Liver (tissue), 9 donors: ENCODE measurements around the gene CFAP299. TPM values are rescaled to one million over a fixed set of nuclear protein-coding genes. Genes with fewer than 3 reads are reported as not detected.

Source experiments
- DNase-seq: peaks from one replicate; pipeline ENCODE4 v3.0.0-alpha.2; 2017; ENCODE audit warnings: low spot score
- H3K27ac ChIP-seq, 2 donors: one replicate each; pipeline ENCODE4 v1.7.0; 2013; ENCODE audit warnings: inconsistent platforms in 2 of 2, low read length in 2 of 2, control low read depth in 1 of 2, low read depth in 1 of 2, mild to moderate bottlenecking in 1 of 2
- H3K27me3 ChIP-seq, 4 donors: one replicate each; pipeline versions ENCODE4 v1.6.1 to v1.7.0; 2013; ENCODE audit warnings: low read length in 3 of 4, inconsistent platforms in 1 of 4, mild to moderate bottlenecking in 1 of 4, moderate library complexity in 1 of 4; ENCODE audit not compliant: control insufficient read depth in 4 of 4, insufficient read depth in 4 of 4
- H3K36me3 ChIP-seq, 4 donors: one replicate each; pipeline versions ENCODE4 v1.6.1 to v1.7.0; 2013; ENCODE audit warnings: low read length in 3 of 4, mild to moderate bottlenecking in 3 of 4, low read depth in 1 of 4, moderate library complexity in 1 of 4; ENCODE audit not compliant: control insufficient read depth in 4 of 4, insufficient read depth in 3 of 4
- H3K4me1 ChIP-seq, 4 donors: one replicate each; pipeline versions ENCODE4 v1.6.1 to v1.7.0; 2013; ENCODE audit warnings: low read length in 3 of 4, mild to moderate bottlenecking in 3 of 4, moderate library complexity in 1 of 4; ENCODE audit not compliant: control insufficient read depth in 4 of 4, insufficient read depth in 4 of 4
- H3K4me3 ChIP-seq, 3 donors: one replicate each; pipeline versions ENCODE4 v1.6.1 to v1.7.0; 2013; ENCODE audit warnings: low read length in 3 of 3, control low read depth in 1 of 3, low read depth in 1 of 3, mild to moderate bottlenecking in 1 of 3
- H3K9ac ChIP-seq, 2 donors: one replicate each; pipeline ENCODE4 v1.7.0; 2013; ENCODE audit warnings: low read length in 2 of 2, mild to moderate bottlenecking in 2 of 2, moderate library complexity in 2 of 2, control low read depth in 1 of 2, low read depth in 1 of 2
- H3K9me3 ChIP-seq, 4 donors: one replicate each; pipeline versions ENCODE4 v1.6.1 to v1.7.0; 2013; ENCODE audit warnings: low read length in 3 of 4; ENCODE audit not compliant: control insufficient read depth in 4 of 4
- ATF3 ChIP-seq: IDR thresholded peaks from 2 replicates; pipeline ENCODE4 v1.6.1; 2016; ENCODE audit warnings: antibody characterized with exemption
- CTCF ChIP-seq: fragments of 150-350 bp; IDR thresholded peaks from 2 replicates; pipeline ENCODE4 v1.5.1; 2017; ENCODE audit warnings: improper control_type of control experiment, low read depth, low read length; ENCODE audit not compliant: missing input control
- EGR1 ChIP-seq, 2 donors: IDR thresholded peaks; 2 replicates each; pipeline ENCODE4 v1.6.1; 2016 to 2018; ENCODE audit warnings: antibody characterized with exemption in 2 of 2, low read depth in 2 of 2
- FOXA1 ChIP-seq: IDR thresholded peaks from 2 replicates; pipeline ENCODE4 v1.6.1; 2016; ENCODE audit warnings: antibody characterized with exemption
- FOXA2 ChIP-seq: IDR thresholded peaks from 2 replicates; pipeline ENCODE4 v1.6.1; 2016; ENCODE audit warnings: antibody characterized with exemption
- GABPA ChIP-seq, 2 donors: IDR thresholded peaks in 1 of 2; conservative IDR thresholded peaks in 1 of 2; 2 replicates each; pipeline ENCODE4 v1.6.1; 2016; ENCODE audit warnings: antibody characterized with exemption in 2 of 2, mild to moderate bottlenecking in 1 of 2, moderate library complexity in 1 of 2
- HNF4A ChIP-seq, 2 donors: conservative IDR thresholded peaks; 2 replicates each; pipeline ENCODE4 v1.6.1; 2016; ENCODE audit warnings: antibody characterized with exemption in 2 of 2, mild to moderate bottlenecking in 2 of 2
- JUND ChIP-seq, 2 donors: IDR thresholded peaks; 2 replicates each; pipeline ENCODE4 v1.6.1; 2016; ENCODE audit warnings: antibody characterized with exemption in 2 of 2
- NR2F2 ChIP-seq: IDR thresholded peaks from 2 replicates; pipeline ENCODE4 v1.6.1; 2016; ENCODE audit warnings: antibody characterized with exemption
- RAD21 ChIP-seq, 2 donors: IDR thresholded peaks; 2 replicates each; pipeline ENCODE4 v1.6.1; 2016; ENCODE audit warnings: antibody characterized with exemption in 2 of 2, mild to moderate bottlenecking in 2 of 2
- REST ChIP-seq: IDR thresholded peaks from 2 replicates; pipeline ENCODE4 v1.6.1; 2016; ENCODE audit warnings: antibody characterized with exemption, mild to moderate bottlenecking
- TAF1 ChIP-seq: conservative IDR thresholded peaks from 2 replicates; pipeline ENCODE4 v1.6.1; 2016; ENCODE audit warnings: antibody characterized with exemption, mild to moderate bottlenecking
- YY1 ChIP-seq: IDR thresholded peaks from 2 replicates; pipeline ENCODE4 v1.6.1; 2016; ENCODE audit warnings: antibody characterized with exemption, mild to moderate bottlenecking
- WGBS: extraction: QIAGEN DNeasy Blood & Tissue Kit; methylation state at CpG from one replicate; pipeline ENCODE4 v1.1.7; 2013; 5-methylcytosine and 5-hydroxymethylcytosine counted together
- polyA plus RNA-seq, 2 donors: library from polyadenylated mRNA; stranded (reverse) in 1 of 2; unstranded in 1 of 2; fragments of 200-250 nt in 1 of 2; fragments of >200 nt in 1 of 2; fragmentation: Nextera tagmentation in 1 of 2; extraction: Ambion mirVana in 1 of 2; gene quantifications; one replicate each; pipeline versions ENCODE4 v1.2.1 to v1.2.3, GENCODE V29; 2013 to 2015
- total RNA-seq, 2 donors: library from RNA; depleted of rRNA; stranded (reverse); fragments of >200 nt; gene quantifications; one replicate each; pipeline ENCODE4 v1.2.3, GENCODE V29; 2014
- TF ChIP-seq, protein P1 (sequence below): IDR thresholded peaks from 2 replicates; pipeline ENCODE4 v1.6.1; 2016; ENCODE audit warnings: antibody characterized with exemption
- TF ChIP-seq, protein P2 (sequence below): IDR thresholded peaks from 2 replicates; pipeline ENCODE4 v1.6.1; 2016; ENCODE audit warnings: antibody characterized with exemption
- donor health status: healthy.
- donor health status: healthy.
- donor health status: healthy.
- donor health status: healthy.
- donor health status: healthy.

The CFAP299 gene
- total and polyA plus RNA-seq, 4 donors: not detected

DNA sequence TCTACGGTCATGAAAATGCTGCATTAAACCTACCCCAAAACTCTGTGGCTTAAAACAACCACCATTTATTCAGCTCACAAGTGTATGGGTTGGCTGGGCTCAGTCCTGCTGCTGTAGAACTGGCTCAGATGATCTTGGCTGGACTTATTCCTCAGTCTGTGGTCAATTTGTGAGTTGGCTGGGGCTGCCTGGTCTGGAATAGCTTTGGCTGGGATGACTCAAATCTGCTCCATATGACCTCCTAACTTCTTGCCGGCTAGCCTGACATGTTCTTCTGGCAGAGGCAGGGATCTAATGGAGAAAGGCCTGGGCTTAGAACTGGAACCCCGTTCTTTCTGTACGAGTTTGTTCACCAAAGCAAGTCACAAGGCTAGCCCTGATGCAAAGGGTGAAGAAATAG is 71.7 kb downstream of the CFAP299 start:
- no peak for DNase-seq
- H3K4me3 ChIP-seq: no peak overlapping the region
- WGBS: 76% methylated on average over 4 of the region's 4 CpGs

GRCh38 chr4:80409809-80410208 is 74.3 kb downstream of the CFAP299 start:
- no peaks in the 10 kb centered on the region for H3K9me3 ChIP-seq
- no peak for TF ChIP-seq ATF3
- TF ChIP-seq JUND (IDR thresholded peaks at IDR 0.05): no peak
- TF ChIP-seq HNF4A (conservative IDR thresholded peaks at IDR 0.05): no peak
- no peak for TF ChIP-seq REST
- TF ChIP-seq EGR1 (IDR thresholded peaks at IDR 0.05; ENCODE audit: low read depth in 2 of 2): no peak
- TF ChIP-seq CTCF: no peak
- no peak for TF ChIP-seq FOXA1
- no peak for TF ChIP-seq YY1
- DNase-seq: no peak
- no peak overlapping the region for H3K9ac ChIP-seq
- no peak overlapping the region for H3K27ac ChIP-seq
- H3K4me3 ChIP-seq: no peak overlapping the region
- H3K4me1 ChIP-seq: no peaks in the 10 kb centered on the region
- WGBS: 71% methylated on average over 2 of the region's 2 CpGs
- H3K36me3 ChIP-seq: no peaks in the 10 kb centered on the region
- peaks cover 0 to 4% (median 0%) of the 10 kb centered on the region in 4 donors for H3K27me3 ChIP-seq

More for the DNA sequence above, 71.7 kb downstream of the CFAP299 start:
- no peak for TF ChIP-seq EGR1 (IDR thresholded peaks at IDR 0.05; ENCODE audit: low read depth in 2 of 2)
- no peak for TF ChIP-seq JUND (IDR thresholded peaks at IDR 0.05)
- TF ChIP-seq NR2F2: no peak
- no peak for TF ChIP-seq GABPA (IDR thresholded peaks at IDR 0.05 in 1 of 2, conservative IDR thresholded peaks at IDR 0.05 in 1 of 2)
- H3K9me3 ChIP-seq: no peaks in the 10 kb centered on the region
- no peaks in the 10 kb centered on the region for H3K4me1 ChIP-seq
- no peak overlapping the region for H3K27ac ChIP-seq
- no peak overlapping the region for H3K9ac ChIP-seq
- H3K27me3 ChIP-seq: no peaks in the 10 kb centered on the region
- no peaks in the 10 kb centered on the region for H3K36me3 ChIP-seq

DNA sequence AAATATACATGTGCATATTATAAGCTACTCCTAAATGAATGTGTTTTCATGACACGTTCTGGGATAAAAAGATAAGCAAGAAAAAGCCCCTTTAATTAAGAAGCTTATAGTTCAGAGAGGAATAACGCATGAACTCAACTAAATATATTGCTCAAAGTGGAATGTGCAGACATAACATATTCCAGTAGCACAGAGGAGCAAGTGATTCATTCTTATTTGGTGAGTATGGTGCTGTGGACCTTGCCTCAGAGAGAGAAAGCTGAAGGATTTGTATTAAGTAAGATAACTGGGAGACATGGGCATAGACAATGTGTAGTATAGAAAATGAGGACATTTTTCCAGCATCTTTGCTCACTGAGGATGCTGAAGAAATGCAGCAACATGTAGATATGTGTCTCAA is 76.8 kb downstream of the CFAP299 start:
- Histone ChIP-seq H3K4me1 (no peaks in the 10 kb centered on the region), H3K27ac (no peak overlapping the region), H3K9ac (no peak overlapping the region), H3K27me3 (peaks cover 0 to 4% (median 0%) of the 10 kb centered on the region in 4 donors), H3K4me3 (no peak overlapping the region), H3K9me3 (no peaks in the 10 kb centered on the region), H3K36me3 (no peaks in the 10 kb centered on the region)
- 49% methylated on average over 2 of the region's 2 CpGs for WGBS
- DNase-seq: no peak
- TF ChIP-seq REST (no peak), YY1 (no peak), NR2F2 (no peak), ATF3 (no peak), FOXA1 (no peak), TAF1 (no peak), EGR1 (IDR thresholded peaks at IDR 0.05; ENCODE audit: low read depth in 2 of 2) (no peak), RAD21 (IDR thresholded peaks at IDR 0.05) (no peak), FOXA2 (no peak), JUND (IDR thresholded peaks at IDR 0.05) (no peak)
- TF ChIP-seq, protein P1, sequence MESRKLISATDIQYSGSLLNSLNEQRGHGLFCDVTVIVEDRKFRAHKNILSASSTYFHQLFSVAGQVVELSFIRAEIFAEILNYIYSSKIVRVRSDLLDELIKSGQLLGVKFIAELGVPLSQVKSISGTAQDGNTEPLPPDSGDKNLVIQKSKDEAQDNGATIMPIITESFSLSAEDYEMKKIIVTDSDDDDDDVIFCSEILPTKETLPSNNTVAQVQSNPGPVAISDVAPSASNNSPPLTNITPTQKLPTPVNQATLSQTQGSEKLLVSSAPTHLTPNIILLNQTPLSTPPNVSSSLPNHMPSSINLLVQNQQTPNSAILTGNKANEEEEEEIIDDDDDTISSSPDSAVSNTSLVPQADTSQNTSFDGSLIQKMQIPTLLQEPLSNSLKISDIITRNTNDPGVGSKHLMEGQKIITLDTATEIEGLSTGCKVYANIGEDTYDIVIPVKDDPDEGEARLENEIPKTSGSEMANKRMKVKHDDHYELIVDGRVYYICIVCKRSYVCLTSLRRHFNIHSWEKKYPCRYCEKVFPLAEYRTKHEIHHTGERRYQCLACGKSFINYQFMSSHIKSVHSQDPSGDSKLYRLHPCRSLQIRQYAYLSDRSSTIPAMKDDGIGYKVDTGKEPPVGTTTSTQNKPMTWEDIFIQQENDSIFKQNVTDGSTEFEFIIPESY: no peak
- TF ChIP-seq, protein P2, sequence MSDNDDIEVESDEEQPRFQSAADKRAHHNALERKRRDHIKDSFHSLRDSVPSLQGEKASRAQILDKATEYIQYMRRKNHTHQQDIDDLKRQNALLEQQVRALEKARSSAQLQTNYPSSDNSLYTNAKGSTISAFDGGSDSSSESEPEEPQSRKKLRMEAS: no peak
